ENCODE measurements around the gene COL20A1. TPM values are rescaled to one million over a fixed set of nuclear protein-coding genes. Genes with fewer than 3 reads are reported as not detected.

Gene COL20A1
- total RNA-seq, 8 experiments from 2014 or later, result 0.13 to 1.6 (median 0.55) TPM

- Histone ChIP-seq H3K27ac (peak overlapping the region in 1 of 2 donors; percentile 60), H3K4me1 (replicated peaks in 1 of 2) (peaks cover 46 to 61% of the 10 kb centered on the region in 2 donors), H3K4me3 (no peak overlapping the region)
- ATAC-seq (replicated peaks in 6 of 8), result peak in 5 of 8 experiments; percentile 37 to 67 (median 51)
- 0 to 80% (median 22%) methylated on average over 1 to 11 of the region's 14 CpGs; no CpG with 5 or more reads in 3 of the 10 experiments for WGBS, 10 experiments
- in situ Hi-C loops (cut with MboI; ENCODE audit: low pct_unique_long_range_greater_than_20kb in 2 of 9, low sequenced_read_pairs in 9 of 9, unreplicated experiment in 9 of 9), result no loop called here
Observed at GRCh38 chr20:63264519-63264918, 28.5 kb upstream of the COL20A1 start.

DNA sequence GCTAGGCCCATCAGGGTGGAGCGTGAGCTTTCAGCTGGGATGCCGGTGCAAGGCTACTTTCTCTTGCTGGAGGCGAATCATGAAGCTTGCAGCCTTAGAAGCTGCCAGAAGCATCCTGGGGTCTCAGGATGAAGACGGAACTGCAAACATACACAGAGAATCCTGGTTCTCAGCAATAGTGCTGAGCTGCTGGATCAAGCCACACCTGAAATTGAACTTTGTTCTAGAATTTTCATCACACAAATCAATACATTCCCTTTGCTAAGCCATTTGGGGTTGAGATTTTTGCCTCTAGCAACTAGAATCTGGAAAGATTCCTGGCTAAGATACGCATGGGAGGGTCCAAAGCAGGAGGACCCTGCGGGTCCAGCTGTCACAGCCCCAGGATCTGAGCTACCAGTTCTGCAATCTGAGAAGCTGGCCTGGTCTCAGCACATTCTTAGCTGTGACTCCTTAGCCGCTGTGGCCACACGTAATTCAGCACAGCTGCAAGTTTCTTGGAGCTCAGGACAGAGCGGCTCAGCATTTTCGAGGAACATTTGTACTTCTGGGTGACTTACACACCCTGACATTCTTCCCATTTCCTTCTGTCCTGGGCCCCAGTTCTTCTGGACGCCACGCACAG, 27.0 kb upstream of the COL20A1 start:
- Histone ChIP-seq H3K4me1 (replicated peaks in 1 of 2) (peaks cover 31 to 47% of the 10 kb centered on the region in 2 donors), H3K4me3 (no peak overlapping the region), H3K27ac (no peak overlapping the region)
- in situ Hi-C loops (cut with MboI; ENCODE audit: low pct_unique_long_range_greater_than_20kb in 2 of 9, low sequenced_read_pairs in 9 of 9, unreplicated experiment in 9 of 9), result no loop called here
- 0 to 73% (median 7%) methylated on average over 1 to 10 of the region's 12 CpGs; no CpG with 5 or more reads in 3 of the 10 experiments for WGBS, 10 experiments
- ATAC-seq (replicated peaks in 6 of 8), result peak in 1 of 8 experiments; percentile 24

GRCh38 chr20:63267691-63268090, 25.3 kb upstream of the COL20A1 start:
- in situ Hi-C loops (cut with MboI; ENCODE audit: low pct_unique_long_range_greater_than_20kb in 2 of 9, low sequenced_read_pairs in 9 of 9, unreplicated experiment in 9 of 9), result no loop called here
- WGBS, 10 experiments, result 17 to 100% (median 75%) methylated on average over 1 to 4 of the region's 9 CpGs; no CpG with 5 or more reads in 4 of the 10 experiments
- peak in 7 of 8 experiments; percentile 2 to 30 (median 10) for ATAC-seq (replicated peaks in 6 of 8)
- H3K4me1 ChIP-seq (replicated peaks in 1 of 2), result peaks cover 27 to 41% of the 10 kb centered on the region in 2 donors
- H3K27ac ChIP-seq, result no peak overlapping the region
- no peak overlapping the region for H3K4me3 ChIP-seq

- peaks cover 24 to 41% of the 10 kb centered on the region in 2 donors for H3K4me1 ChIP-seq (replicated peaks in 1 of 2)
- no peak overlapping the region for H3K4me3 ChIP-seq
- peak in 1 of 8 experiments; percentile 2 for ATAC-seq (replicated peaks in 6 of 8)
- H3K27ac ChIP-seq, result no peak overlapping the region
- WGBS, 10 experiments, result 8 to 90% (median 80%) methylated on average over 1 to 5 of the region's 7 CpGs; no CpG with 5 or more reads in 7 of the 10 experiments
- in situ Hi-C loops (cut with MboI; ENCODE audit: low pct_unique_long_range_greater_than_20kb in 2 of 9, low sequenced_read_pairs in 9 of 9, unreplicated experiment in 9 of 9), result no loop called here
Observed at GRCh38 chr20:63268256-63268655, 24.7 kb upstream of the COL20A1 start.

DNA sequence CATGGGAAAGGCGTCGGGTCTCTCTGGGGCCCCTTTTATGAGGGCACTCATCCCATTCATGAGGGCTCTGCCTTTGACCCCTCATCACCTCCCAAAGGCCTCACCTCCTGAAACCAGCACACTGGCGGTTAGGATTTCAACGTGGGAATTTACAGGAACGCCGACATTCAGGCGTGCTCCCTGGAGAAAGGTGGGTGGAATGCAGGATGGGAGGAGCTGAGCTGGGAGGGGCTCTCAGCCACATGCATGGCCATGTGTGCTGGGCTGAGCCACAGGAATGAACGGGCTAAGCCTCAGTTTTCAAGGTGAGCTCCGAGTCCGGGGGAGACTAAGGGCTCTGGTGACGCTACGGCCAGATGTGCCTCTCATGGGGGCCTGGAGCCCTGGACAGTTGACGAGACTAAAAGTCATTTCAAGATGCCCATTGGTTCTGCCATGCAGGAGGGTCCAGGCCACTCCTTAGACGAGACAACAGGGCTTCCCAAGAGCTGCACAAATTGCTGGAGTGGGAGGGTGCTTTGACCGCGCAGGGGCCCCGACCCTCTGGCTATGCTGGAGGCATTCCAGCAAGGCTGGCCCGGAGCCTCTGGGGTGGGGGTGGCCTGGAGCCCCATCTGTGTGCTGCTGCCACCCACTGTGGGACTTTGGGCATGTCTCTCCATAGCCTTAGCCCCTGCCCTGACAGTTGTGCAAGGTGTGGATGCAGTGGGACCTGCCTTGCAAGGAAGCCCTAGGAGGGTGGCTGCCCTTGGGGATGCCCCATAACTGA, 24.1 kb upstream of the COL20A1 start:
- ATAC-seq (replicated peaks in 6 of 8), result peak in 3 of 8 experiments; percentile 7 to 38 (median 15)

DNA sequence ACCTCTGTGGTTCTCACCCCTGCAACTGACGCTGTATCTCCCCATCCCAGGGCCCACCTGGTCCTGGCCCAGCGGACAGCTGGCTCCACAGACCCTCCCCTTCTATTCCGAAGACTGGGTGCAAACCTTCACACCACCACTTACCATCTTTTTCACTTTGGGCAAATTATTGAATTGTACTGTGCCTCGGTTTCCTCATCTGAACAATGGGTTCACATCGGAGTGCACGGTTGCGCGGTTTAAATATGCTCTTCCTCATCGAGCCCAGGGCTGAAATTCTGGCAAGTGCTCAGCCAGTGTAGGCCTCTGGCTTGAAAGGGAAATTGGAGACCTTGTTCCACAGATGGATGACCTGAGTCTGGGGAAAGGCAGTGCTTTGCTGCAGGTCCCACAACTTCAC, 23.3 kb upstream of the COL20A1 start:
- ATAC-seq (replicated peaks in 6 of 8), result no peak
- in situ Hi-C loops (cut with MboI; ENCODE audit: low pct_unique_long_range_greater_than_20kb in 2 of 9, low sequenced_read_pairs in 9 of 9, unreplicated experiment in 9 of 9), result no loop called here
- Histone ChIP-seq H3K27ac (no peak overlapping the region), H3K4me1 (replicated peaks in 1 of 2) (peaks cover 24 to 39% of the 10 kb centered on the region in 2 donors), H3K4me3 (no peak overlapping the region)
- WGBS, 10 experiments, result 83 to 100% (median 91%) methylated on average over 1 to 9 of the region's 9 CpGs; no CpG with 5 or more reads in 1 of the 10 experiments

More for the DNA sequence above, 24.1 kb upstream of the COL20A1 start:
- 0 to 83% (median 47%) methylated on average over 1 to 5 of the region's 18 CpGs; no CpG with 5 or more reads in 6 of the 10 experiments for WGBS, 10 experiments
- Histone ChIP-seq H3K27ac (no peak overlapping the region), H3K4me3 (no peak overlapping the region), H3K4me1 (replicated peaks in 1 of 2) (peaks cover 28 to 45% of the 10 kb centered on the region in 2 donors)
- in situ Hi-C loops (cut with MboI; ENCODE audit: low pct_unique_long_range_greater_than_20kb in 2 of 9, low sequenced_read_pairs in 9 of 9, unreplicated experiment in 9 of 9), result no loop called here

DNA sequence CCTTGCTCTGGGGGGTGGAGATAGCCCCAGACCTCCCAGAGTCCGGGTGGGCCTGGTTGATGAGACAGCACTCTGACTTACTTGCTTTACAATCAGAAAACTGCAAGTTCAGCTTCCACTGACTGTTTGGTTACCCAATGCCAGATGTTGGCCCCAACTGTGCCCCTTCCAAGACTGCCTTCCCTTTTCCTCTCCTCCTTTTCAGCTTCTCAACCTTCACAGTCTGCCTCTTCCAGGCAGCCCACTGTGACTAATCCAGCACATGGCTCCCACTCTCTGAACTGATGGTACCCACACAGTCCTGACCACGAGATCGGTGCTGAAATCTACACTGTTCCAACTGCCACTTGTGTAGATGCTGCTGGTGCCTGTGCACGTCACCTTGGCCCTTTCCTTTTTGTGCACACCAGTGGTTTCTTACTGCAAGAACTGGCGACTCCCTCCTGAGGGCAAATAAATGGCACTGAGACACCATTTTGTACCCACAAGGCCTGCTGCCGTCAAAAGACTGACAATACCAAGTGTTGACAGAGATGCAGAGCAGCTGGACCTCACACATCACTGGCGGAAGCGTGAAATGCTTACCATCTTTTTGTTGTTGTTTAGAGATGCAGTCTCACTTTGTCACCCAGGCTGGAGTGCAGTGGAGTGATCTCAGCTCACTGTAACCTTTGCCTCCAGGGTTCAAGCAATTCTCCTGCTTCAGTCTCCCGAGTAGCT, 22.2 kb upstream of the COL20A1 start:
- in situ Hi-C loops (cut with MboI; ENCODE audit: low pct_unique_long_range_greater_than_20kb in 2 of 9, low sequenced_read_pairs in 9 of 9, unreplicated experiment in 9 of 9), result no loop called here
- Histone ChIP-seq H3K27ac (no peak overlapping the region), H3K4me1 (replicated peaks in 1 of 2) (peaks cover 20 to 35% of the 10 kb centered on the region in 2 donors), H3K4me3 (peak overlapping the region in 2 of 5 donors; percentile 90 to 95)
- no peak for ATAC-seq (replicated peaks in 6 of 8)
- 20 to 95% (median 87%) methylated on average over 1 to 7 of the region's 9 CpGs; no CpG with 5 or more reads in 2 of the 10 experiments for WGBS, 10 experiments

DNA sequence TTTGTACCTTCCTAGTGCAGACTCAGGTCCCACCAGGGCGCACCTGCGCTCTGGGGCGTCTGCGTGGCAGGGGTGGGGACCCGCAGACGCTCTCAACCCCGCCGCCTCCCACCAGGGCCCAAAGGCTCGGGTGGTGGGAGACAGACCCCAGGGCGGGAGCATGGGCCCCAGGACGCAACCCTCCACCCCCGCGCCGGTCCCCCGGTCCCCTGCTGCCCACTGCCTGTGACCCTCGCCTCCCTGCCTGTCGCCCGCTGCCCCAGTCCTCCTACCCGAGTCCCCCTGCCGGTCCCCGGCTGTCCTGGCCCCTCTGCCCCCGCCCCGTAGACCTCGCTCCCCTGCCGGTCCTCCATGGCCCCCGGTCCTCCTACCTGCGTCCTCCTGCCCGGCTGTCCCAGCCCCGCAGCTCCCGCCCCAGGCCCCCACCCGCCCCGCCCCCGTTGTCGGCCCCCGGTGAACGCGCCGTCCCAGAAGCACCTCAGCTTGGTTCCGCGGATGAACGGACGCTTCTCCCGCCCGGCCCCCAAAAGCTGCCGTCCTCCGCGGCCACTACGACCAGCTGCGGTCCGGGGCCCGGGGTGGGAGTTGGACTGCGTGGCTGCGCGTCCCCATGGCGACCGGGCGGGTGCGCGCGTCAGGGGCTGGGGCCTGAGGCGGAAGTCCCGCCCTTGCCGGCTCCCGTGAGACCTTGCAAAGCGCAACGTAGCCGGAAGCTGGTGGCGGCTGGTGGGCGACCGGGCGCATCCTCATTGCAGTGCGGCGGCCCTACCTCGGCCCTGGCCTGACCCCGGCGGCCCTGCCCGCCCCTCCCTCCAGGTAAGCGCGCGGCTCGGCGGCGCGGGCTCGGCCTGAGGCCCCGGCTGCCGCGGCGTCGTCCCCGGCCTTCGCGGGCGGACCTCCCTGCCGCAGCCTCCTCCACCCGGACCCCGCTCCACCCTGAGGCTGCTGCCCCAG, 20.6 kb upstream of the COL20A1 start, which contains the start of gene ARFGAP1:
Gene ARFGAP1 (plus strand): TSS at position 709 of the 954 bp plus-strand sequence. CDS start 2,768 bp downstream, outside the sequence.
- Histone ChIP-seq H3K4me1 (replicated peaks in 1 of 2) (peaks cover 19 to 33% of the 10 kb centered on the region in 2 donors), H3K4me3 (peak within 1 kb of the TSS; percentile 90 to 99 (median 92)), H3K27ac (peak within 1 kb of the TSS; percentile 90 to 97)
- WGBS, 10 experiments, result 0 to 20% (median 14%) methylated on average over 1 to 7 of the region's 97 CpGs; no CpG with 5 or more reads in 7 of the 10 experiments
- ATAC-seq (replicated peaks in 6 of 8), result peak; percentile 72 to 94 (median 86)
- in situ Hi-C loops (cut with MboI; ENCODE audit: low pct_unique_long_range_greater_than_20kb in 2 of 9, low sequenced_read_pairs in 9 of 9, unreplicated experiment in 9 of 9), result no loop called here

- WGBS, 10 experiments, result 0 to 20% (median 0%) methylated on average over 1 to 14 of the region's 37 CpGs; no CpG with 5 or more reads in 1 of the 10 experiments
- peak in 6 of 8 experiments; percentile 1 to 4 (median 2) for ATAC-seq (replicated peaks in 6 of 8)
- in situ Hi-C loops (cut with MboI; ENCODE audit: low pct_unique_long_range_greater_than_20kb in 2 of 9, low sequenced_read_pairs in 9 of 9, unreplicated experiment in 9 of 9), result no loop called here
- peaks cover 15 to 26% of the 10 kb centered on the region in 2 donors for H3K4me1 ChIP-seq (replicated peaks in 1 of 2)
- H3K27ac ChIP-seq, result peak overlapping the region; percentile 90 to 97
- H3K4me3 ChIP-seq, result peak overlapping the region; percentile 90 to 99 (median 92)
Observed at GRCh38 chr20:63273059-63273579, 19.9 kb upstream of the COL20A1 start.

DNA sequence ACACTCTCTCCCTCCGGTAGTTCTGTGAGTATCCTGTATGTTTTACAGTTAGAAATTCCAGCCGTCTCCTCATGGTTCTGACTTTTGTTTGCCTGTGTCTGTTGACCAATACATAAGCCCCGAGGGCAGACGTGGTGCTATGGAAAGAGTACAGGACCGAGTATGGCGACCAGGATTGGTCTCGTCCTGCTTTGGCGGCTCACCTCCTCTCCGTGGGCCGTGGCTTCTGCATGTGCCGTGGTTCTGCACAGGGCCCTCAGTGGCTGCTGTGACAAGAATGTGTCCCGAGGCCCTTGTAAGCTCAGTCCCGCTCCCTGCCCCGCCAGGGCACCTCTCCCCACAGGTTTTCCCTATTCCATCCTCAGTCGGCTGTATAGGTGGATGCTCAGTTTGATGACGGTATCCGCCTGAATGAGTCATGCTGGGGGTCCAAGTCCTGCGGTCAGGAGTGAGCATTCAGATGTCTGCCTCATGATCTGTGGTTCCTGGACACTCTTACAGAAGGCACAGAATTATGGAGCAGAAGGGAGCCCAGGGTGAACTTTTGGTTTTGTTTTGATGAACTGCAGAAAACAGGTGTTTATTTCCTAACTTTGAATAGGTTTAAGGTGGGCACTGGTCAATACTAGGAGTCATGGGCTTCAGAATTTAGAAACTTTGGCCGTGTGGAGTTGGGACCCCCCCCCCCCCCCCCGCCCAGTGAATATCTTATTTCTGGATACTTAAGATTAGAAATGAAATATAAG, 19.2 kb upstream of the COL20A1 start:
- WGBS, 10 experiments, result 0 to 52% (median 30%) methylated on average over 1 to 11 of the region's 20 CpGs
- Histone ChIP-seq H3K4me3 (peak overlapping the region; percentile 90 to 99 (median 92)), H3K4me1 (replicated peaks in 1 of 2) (peaks cover 15 to 19% of the 10 kb centered on the region in 2 donors), H3K27ac (peak overlapping the region in 1 of 2 donors; percentile 97)
- in situ Hi-C loops (cut with MboI; ENCODE audit: low pct_unique_long_range_greater_than_20kb in 2 of 9, low sequenced_read_pairs in 9 of 9, unreplicated experiment in 9 of 9), result no loop called here
- peak; percentile 2 to 44 (median 19) for ATAC-seq (replicated peaks in 6 of 8)
